Calu3 (cell line): Measurements from ENCODE around the gene VGLL4. TPM values are rescaled to one million over a fixed set of nuclear protein-coding genes. Genes with fewer than 3 reads are reported as not detected.

Experiments used
- BruUV-seq: library from RNA; stranded (reverse); fragments of 400-500 nt; replicated peaks from 2 replicates; lab custom pipeline; 2021; lab: Mats Ljungman, UMichigan
- CTCF ChIA-PET: fragments of 300-600 bp; sonication (Branson Sonifier 250); formaldehyde crosslinking; loops from one replicate; lab custom pipeline; 2022; ENCODE audit warnings: antibody characterized with exemption; lab: Charles Lee
- DNase-seq: peaks from one replicate; pipeline ENCODE4 v3.0.0; 2022
- H3K27ac Mint-ChIP-seq: one replicate; pipeline ENCODE4 v1.8.0; 2022; ENCODE audit warnings: mixed read lengths; ENCODE audit not compliant: unreplicated experiment
- H3K27me3 Mint-ChIP-seq: one replicate; pipeline ENCODE4 v1.8.0; 2022; ENCODE audit warnings: mixed read lengths; ENCODE audit not compliant: unreplicated experiment
- H3K36me3 Mint-ChIP-seq: one replicate; pipeline ENCODE4 v1.8.0; 2022; ENCODE audit warnings: mild to moderate bottlenecking, moderate library complexity, mixed read lengths; ENCODE audit not compliant: insufficient read depth, unreplicated experiment
- H3K4me1 Mint-ChIP-seq: one replicate; pipeline ENCODE4 v1.8.0; 2022; ENCODE audit warnings: mild to moderate bottlenecking, low read depth, mixed read lengths; ENCODE audit not compliant: unreplicated experiment
- H3K4me3 Mint-ChIP-seq: one replicate; pipeline ENCODE4 v1.8.0; 2022; ENCODE audit warnings: mild to moderate bottlenecking, low read depth, moderate library complexity, mixed read lengths; ENCODE audit not compliant: unreplicated experiment
- H3K9me3 Mint-ChIP-seq: one replicate; pipeline ENCODE4 v1.8.0; 2022; ENCODE audit warnings: low read depth, mixed read lengths; ENCODE audit not compliant: unreplicated experiment
- intact Hi-C: fragments of 100-400 bp; cut with micrococcal nuclease; formaldehyde crosslinking; loops from one replicate; pipeline ENCODE4 v1.10.0; 2022; ENCODE audit not compliant: unreplicated experiment
- total RNA-seq: library from RNA; stranded (reverse); gene quantifications from 2 replicates; pipeline ENCODE4 v1.2.3, GENCODE V29; 2022
- TF ChIP-seq, protein P1 (sequence below): fragments of 200-600 bp; IDR thresholded peaks from one replicate; pipeline ENCODE4 v1.8.0; 2022; ENCODE audit warnings: antibody characterized with exemption; ENCODE audit not compliant: unreplicated experiment

The VGLL4 gene
- total RNA-seq, 1 experiment from 2014 or later: 51.3 TPM

DNA sequence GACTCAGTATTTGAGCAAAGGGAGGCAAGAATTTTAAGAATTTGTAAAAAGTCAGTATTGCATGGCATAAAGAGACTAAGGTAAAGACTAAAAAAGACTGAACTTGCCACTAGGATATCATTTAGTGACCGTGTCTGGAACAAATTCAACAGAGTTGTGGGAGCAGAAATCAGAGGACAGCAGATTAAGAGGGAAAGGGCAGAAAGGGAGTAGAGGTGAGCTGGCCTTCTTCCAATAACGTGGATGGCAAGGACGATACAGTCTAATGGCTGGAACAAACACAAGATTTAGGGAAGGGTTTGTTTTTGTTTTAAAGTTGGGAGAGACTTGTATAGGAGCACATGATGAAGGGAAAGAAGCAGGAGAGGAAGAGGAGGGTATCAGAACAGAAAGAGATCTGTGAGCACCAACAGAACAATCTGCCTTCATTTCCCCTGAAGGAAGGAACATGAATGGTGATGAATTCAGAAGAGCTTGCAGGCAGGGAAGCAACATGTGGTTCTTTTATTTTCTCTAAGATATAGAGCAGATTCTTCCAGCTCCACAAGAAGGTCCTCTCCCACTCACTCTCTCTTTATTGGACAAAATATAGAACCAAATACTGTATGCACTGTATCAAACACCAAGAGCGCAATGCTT is 8.6 kb downstream of the VGLL4 start:
- no peaks in the 10 kb centered on the region for H3K27me3 Mint-ChIP-seq
- H3K9me3 Mint-ChIP-seq: no peaks in the 10 kb centered on the region
- H3K27ac Mint-ChIP-seq: no peak overlapping the region

DNA sequence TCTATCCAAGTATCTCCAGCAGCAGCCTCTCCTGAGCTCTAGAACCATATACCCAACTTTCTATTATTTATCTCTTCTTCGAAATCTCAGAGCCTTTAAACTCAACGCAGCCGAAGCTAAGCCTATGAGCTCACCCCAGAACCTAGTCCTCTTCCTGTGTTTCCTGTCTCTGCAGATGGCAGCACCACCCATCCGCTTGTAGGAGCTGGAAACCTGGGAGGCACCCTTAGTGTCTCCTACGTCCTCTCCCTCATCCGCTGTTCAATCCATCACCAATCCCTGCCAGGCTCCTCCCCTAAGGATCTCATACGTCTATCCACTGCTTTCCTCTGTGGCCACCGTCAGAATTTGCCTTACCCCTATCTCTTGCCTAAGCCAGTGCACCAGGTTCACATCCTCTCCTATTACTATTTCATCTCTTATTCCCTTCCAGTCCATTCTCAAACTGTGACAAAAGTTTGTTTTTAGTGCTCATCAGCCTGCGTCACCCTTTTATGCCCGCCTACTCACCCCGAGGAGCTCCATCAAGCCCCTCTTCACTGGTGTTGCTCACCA is 9.6 kb downstream of the VGLL4 start:
- Mint-ChIP-seq H3K27me3 (no peaks in the 10 kb centered on the region), H3K27ac (no peak overlapping the region), H3K4me3 (no peak overlapping the region), H3K36me3 (no peaks in the 10 kb centered on the region), H3K9me3 (no peaks in the 10 kb centered on the region), H3K4me1 (no peaks in the 10 kb centered on the region)
- CTCF ChIA-PET: interaction anchor here (0.9 kb wide), 2 partner anchors 9 to 61 kb away, joined by 3 read pairs; partner anchors contain the start of gene VGLL4
- no TSS peak for BruUV-seq
- no peak for DNase-seq
- intact Hi-C loops: no loop called here
- TF ChIP-seq, protein P1, sequence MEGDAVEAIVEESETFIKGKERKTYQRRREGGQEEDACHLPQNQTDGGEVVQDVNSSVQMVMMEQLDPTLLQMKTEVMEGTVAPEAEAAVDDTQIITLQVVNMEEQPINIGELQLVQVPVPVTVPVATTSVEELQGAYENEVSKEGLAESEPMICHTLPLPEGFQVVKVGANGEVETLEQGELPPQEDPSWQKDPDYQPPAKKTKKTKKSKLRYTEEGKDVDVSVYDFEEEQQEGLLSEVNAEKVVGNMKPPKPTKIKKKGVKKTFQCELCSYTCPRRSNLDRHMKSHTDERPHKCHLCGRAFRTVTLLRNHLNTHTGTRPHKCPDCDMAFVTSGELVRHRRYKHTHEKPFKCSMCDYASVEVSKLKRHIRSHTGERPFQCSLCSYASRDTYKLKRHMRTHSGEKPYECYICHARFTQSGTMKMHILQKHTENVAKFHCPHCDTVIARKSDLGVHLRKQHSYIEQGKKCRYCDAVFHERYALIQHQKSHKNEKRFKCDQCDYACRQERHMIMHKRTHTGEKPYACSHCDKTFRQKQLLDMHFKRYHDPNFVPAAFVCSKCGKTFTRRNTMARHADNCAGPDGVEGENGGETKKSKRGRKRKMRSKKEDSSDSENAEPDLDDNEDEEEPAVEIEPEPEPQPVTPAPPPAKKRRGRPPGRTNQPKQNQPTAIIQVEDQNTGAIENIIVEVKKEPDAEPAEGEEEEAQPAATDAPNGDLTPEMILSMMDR: no peak

More for the DNA sequence above, 8.6 kb downstream of the VGLL4 start:
- CTCF ChIA-PET: no interaction called here
- Mint-ChIP-seq H3K4me3 (no peak overlapping the region), H3K4me1 (no peaks in the 10 kb centered on the region), H3K36me3 (no peaks in the 10 kb centered on the region)
- BruUV-seq: no TSS peak
- intact Hi-C loops: no loop called here
- DNase-seq: no peak
- TF ChIP-seq, protein P1: no peak

DNA sequence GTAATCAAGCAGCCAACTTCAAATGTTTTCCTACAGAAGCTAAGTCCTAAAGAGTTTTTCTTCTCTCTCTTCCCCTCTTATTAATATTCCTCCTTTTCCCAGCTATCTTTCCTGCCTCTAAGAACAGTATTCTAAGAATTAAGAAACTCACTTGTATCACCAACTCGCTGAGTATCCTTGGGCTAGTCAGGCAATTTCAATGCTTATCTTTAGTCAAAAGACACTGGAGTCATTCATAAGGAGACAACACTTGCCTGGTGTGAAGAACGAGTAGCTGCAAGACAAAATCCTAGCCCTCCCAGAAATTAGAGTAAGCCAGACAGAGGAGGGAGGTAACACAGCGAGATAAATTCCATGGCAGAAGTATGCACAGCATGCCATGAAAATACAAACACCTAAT is 10.7 kb downstream of the VGLL4 start:
- Mint-ChIP-seq H3K27ac (no peak overlapping the region), H3K9me3 (no peaks in the 10 kb centered on the region), H3K4me1 (no peaks in the 10 kb centered on the region), H3K27me3 (no peaks in the 10 kb centered on the region), H3K4me3 (no peak overlapping the region), H3K36me3 (no peaks in the 10 kb centered on the region)
- intact Hi-C loops: no loop called here
- CTCF ChIA-PET: no interaction called here
- DNase-seq: no peak
- TF ChIP-seq, protein P1: no peak
- BruUV-seq: no TSS peak

DNA sequence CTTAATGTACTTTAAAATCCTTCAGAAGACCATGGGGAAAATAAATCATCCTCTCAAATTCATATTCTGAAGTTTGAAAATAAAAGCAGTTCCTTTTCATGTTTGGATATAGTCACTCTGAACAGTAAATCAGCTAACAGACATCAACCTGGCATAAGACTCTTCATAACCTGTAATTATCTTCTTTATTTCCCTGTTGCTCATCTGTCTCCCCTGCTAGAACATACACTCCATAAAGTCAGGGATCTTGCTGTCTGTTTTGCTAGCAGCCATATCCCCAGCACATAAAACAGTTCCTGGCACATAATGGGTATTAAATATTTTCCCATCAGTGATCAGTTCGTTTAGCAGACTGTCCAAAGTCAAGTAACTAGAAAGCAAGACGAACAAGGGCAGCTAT is 11.2 kb downstream of the VGLL4 start:
- H3K27ac Mint-ChIP-seq: no peak overlapping the region
- DNase-seq: no peak
- no peaks in the 10 kb centered on the region for H3K4me1 Mint-ChIP-seq
- TF ChIP-seq, protein P1: no peak
- BruUV-seq: no TSS peak
- no peaks in the 10 kb centered on the region for H3K9me3 Mint-ChIP-seq
- H3K4me3 Mint-ChIP-seq: no peak overlapping the region
- CTCF ChIA-PET: no interaction called here
- H3K36me3 Mint-ChIP-seq: no peaks in the 10 kb centered on the region
- intact Hi-C loops: no loop called here
- no peaks in the 10 kb centered on the region for H3K27me3 Mint-ChIP-seq
